Activated CD4-positive, alpha-beta T cell treated with anti-CD3 and anti-CD28 coated beads, Interleukin-2, amount 50 U/mL, for 1 hour (primary cell): ENCODE results near the gene GPAT2.
"Not testable (repeated sequence)": the region's sequence is repeated elsewhere in the genome, so short reads cannot be mapped to it uniquely, and the experiment has no call there.

Experiments used
- DNase-seq: peaks from one replicate; pipeline ENCODE4 v3.0.0-alpha.2; 2020

GPAT2 gene

GRCh38 chr2:96034792-96035191 lies at the start of gene GPAT2:
Gene GPAT2, minus strand, starts transcription at chr2:96034916. Its CDS starts 2,557 bp downstream, at chr2:96032359.
- DNase-seq = not testable (repeated sequence)

DNA sequence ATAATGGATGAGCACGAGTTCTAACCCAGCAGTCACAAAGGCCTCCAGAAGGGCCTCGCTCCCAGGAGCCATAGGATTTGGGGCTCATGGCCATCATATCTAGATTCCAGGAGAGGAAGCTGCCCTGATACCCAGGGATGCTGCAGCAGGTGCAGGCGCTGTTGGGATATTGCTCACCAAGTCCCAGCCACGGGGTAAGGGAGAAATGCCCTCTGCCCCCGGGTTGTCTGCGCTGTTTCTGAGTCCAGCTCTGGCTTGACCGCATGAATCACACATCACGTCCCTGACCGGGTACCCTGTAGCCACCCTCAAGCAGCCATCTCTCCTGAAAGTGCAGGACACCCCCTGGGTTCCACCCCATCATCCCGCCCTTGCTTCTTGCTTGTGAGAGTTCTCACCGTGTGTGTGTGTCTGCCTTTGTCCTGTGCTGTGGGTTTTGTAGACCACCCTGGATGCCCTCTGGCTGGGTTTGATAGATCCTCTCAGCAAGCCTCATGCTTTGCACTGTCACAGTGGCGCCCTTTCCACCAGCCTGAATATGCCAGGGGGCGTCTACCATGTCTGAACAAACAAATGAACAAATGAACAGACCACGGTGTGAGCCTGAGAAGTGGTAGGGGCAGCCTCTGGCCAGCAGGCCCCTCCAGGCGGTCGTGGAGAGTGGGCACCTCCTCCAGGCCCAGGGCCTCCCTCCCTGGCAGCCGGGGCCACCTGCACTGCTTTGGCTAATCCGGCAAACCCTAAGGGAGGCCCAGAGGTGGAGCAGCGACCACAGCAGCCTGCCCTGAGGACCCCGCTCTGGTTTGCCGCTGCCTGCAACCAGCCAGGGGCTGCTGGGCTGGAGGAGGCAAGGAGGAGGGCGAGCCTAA lies 49.5 kb upstream of the GPAT2 start:
- no peak for DNase-seq

DNA sequence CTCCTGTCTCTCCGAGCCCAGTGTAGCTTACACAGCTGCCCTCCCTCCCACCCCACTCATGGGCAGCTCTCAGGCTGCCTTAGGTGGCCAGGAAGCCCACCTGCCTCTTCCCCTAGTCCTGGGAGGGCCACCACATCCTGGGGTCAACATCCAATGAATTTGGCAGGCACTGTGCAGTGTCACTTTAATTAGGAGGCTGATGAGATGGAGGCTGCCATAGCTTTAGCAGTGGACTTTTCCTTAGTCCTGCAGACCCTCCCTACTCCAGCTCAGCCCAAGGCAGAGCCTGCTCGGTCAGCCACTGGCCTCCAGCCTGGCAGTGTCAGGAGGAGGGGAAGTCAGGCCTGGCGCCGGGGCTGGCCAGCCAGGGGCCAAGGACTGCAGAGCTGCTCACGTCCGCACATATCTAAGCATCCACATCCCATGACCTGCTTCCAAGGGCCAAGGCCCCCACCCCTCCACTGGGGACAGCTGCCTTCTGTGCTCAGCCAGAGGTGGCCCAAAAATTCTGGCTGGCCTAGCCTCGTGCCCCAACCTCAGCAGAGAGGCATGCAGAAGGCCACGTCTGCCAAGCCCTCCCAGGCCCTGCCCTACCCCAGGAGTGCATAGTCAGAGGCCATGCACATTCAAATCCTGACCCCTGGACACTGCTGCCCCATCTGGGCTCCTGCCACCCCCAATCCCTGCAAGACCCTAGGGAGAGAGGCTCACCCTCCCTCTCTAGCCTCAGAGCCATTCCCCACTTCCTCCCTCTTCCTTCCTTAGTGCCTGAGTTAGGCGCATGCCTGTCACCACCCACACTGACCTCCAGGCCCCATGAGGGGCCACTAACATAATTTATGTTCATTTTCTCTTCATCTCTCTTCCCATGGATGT lies 48.6 kb upstream of the GPAT2 start:
- no peak for DNase-seq

DNA sequence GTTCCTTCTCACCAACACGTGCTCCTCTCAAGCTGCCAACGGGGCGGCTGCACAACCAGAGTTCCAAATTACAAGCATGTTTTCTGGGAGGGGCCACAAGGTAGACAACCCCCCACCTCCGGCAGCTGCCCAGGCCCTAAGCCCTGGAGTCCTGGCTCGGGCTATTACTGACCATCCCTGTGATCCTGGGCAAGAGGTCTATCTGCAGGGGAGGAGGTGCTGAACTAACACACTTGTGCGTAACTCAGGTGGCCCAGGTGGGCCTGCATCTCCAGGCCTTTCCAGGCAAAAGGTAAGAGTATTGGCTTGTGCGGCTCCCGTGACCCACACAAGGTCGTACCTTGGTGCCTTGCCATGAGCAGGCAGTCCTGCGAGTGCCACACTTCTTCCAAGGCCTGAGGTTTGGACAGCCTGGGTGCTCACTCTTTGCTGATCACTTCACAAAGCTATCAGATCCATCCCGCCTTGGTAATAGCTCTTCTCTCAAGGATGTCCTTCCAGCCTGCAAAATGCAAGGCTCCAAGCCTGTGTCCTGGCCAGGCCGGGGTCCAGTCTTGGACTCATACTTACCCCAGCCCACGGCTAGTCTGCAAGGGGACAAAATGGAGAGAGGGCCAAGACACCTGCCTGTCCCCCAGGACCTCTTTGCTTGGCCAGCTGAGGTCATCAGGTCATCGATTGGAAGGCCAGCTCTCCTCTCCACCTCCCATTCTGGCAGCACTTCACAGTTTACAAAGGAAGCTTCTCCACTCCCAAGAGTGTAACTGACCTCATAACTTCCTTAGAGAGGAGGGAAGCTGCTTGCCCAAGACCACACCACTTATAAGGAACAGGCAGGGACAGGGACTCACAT lies 47.7 kb upstream of the GPAT2 start:
- no peak for DNase-seq

GRCh38 chr2:96081042-96081441 lies 46.3 kb upstream of the GPAT2 start:
- no peak for DNase-seq

DNA sequence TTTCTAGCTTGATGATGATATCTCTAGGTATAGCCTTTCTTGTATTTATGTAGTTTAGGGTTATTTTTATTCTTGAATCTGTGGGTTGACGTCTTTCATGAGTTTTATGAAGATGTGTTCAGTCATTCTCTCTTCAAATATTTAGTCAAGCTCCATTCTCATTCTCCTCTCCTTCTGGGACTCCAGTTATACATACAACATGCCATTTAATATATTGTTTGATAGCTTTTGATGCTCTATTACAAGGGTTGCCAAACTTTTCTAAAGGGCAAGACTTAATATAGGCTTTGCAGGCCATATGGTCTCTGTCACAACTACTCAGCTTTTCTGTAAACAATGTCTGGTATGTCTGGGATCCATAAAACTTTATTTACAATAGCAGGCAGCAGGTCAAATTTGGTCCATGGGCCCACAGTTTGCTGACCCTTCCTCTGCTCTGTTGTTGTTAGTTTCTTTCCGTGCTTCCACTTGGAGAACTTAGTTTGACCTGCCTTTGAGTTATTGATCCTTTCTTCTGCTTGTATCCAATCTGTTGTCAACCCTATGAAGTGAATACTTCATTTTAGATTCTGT lies 40.6 kb upstream of the GPAT2 start:
- no peak for DNase-seq

- DNase-seq = no peak
Observed at GRCh38 chr2:96074156-96074555, 39.4 kb upstream of the GPAT2 start.

- no peak for DNase-seq
Observed at GRCh38 chr2:96073170-96073775, 38.6 kb upstream of the GPAT2 start.

- no peak for DNase-seq
Observed at GRCh38 chr2:96072746-96073145, 38.0 kb upstream of the GPAT2 start.

DNA sequence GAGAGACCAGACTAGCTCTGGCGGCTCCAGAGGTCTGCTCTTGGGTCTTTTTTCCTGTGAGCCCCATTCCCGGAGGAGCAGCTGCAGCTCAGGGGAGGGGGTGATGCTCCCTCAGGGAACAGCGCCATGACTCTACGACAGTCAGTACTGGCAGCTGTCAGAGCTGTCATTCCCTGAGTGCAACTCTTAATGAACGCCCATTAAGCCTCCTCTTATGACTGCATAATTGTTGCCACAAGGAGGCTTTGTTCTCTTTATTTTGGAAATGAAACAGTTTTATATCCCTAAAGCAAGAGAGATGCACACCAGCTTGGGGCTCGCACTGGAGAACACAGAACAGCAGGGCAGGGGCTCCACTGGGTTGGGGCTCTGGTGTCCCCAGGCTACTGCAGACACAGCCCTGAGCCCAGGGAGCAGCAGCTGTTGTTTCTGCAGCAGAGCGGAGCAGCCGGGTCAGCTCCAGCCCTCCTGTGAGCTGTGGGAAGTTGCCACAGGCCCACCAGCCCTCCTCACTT lies 37.3 kb upstream of the GPAT2 start:
- DNase-seq = not testable (repeated sequence)

DNA sequence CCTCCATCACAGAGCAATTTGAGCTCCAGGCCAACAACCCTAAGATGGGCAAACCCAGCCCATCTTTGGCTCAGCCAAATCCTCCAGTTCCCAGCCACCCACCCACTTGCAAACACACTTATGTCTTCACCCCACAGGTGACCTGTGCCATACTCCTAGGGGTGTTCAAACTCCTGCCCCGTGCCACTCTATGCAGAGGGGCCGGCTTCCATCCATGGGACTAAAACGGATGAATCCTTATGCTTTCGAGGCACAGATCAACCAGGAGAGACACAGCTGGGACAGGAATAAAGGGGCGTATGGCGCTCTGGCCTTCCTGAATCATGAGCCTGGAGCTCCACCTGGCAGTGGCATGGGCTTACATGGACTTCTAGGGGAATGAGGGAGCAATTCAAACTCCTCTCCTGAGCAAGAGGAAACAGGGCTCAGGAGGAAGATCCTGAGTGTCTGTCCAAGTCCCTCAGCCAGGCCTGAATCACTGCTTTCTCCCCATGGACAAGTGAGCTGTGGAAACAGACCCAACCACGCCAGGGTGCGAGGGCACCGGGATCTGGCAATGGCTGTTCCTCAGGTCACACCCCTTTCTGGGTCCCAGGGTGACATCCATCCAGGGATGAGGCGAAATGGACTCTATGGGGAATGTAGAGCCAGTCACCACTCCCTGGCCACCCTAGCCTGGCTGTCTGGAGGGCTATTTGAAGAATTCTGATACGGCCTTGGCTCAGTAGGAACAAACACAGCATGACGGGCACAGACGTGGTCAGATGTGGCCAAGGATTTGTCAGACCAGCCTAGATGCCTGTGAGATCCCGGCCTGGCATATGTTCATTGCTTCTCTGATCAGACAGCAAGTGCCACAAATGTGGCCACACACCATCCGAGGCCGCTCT lies 36.6 kb upstream of the GPAT2 start:
- DNase-seq = not testable (repeated sequence)

- DNase-seq = not testable (repeated sequence)
Observed at GRCh38 chr2:96070351-96070750, 35.6 kb upstream of the GPAT2 start.

DNA sequence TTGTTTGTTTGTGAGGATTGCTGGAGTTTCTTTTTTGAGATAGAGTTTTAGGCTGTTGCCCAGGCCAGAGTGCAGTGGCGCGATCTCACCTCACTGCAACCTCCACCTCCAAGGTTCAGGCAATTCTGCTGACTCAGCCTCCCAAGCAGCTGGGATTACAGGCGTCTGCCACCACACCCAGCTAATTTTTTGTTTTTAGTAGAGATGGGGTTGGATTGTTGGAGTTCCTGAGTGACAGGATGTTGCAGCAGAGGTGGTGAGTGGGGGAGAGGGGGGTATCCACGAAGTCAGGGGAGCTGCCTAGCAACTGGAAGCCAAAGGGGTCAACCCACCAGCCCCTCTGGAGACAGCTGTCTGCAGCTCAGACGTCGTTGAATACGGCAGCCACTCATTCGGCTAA lies 35.2 kb upstream of the GPAT2 start:
- DNase-seq = not testable (repeated sequence)

DNA sequence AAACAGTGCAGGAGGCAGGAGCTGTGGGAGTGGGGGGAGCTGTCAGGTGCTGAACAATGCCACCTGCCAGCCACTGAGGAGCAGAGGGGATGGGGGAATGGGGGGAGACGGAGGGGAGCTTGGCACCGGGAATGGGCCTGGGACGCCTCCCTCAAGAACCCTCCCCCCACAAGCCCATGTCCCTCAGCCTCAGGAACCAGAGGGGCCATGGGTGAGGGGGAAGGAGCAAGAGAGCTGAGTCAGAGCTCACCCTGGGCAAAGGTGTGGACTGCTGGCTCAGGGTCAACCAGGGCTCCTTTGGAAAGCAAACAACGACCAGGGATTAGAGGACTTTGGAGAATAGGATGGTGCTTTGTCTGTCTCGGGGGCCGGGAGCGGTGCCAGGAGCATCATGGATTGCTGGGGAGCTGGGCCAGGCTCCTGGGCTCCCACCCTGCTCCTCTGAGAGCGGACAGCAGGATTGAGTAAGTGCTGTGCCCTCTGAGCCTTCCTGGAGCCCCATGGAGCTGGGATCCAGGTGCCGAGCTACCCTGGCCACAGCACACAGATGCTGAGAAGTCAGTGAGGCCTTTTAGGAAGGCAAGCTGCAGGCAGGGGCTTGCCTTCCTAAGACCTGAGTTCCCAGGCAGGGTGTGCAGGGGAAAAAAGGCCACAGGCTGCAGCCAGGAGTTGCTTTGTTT lies 33.3 kb upstream of the GPAT2 start:
- DNase-seq = not testable (repeated sequence)

DNA sequence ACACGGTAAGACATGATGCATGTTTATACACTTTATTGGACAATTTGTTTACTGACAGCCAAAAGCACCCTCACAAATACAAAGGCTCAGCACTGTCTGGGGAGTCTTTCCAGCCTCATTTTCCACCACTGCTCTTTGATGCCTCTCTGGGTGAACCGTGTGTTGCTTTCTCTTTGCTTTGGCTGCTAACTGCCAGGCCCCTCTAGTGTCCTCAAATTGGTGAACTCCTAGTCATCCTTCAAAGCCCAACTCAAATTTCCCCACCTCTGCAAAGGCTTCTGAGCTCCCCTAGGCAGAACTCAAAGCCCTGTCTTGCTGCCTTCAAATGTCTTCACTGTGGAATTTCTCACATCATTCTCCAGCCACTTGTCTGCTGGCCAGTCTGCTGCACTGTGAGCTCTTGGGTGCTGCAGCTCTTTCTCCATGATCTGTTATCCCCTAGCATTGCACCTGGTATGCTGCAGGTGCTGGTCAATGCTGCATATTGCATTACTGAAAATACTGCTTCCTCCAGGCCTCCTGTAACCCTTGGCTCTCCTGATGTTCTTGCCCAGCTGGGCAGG lies 32.5 kb upstream of the GPAT2 start:
- not testable (repeated sequence) for DNase-seq

- not testable (repeated sequence) for DNase-seq
Observed at GRCh38 chr2:96066511-96066910, 31.8 kb upstream of the GPAT2 start.

DNA sequence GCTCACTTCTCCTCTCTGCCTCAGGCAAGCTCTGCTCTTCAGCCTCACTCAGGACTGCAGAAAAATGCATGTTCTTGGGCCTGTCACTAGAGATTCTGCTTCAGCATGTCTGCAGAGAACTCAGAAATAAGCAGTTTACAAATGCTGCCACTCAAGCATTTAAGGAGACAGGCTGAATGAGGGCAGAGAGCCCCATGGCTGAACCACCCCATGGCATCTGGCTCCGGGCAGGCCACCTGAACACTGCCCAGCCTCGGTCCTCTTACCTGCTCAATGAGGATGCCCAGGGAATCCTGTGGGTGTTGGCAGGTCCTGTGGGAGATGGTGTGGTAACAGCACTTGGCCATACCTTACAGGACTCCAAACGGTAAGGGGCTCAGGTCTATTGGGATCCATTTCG lies 31.2 kb upstream of the GPAT2 start:
- not testable (repeated sequence) for DNase-seq

GRCh38 chr2:96065381-96065930 lies 30.7 kb upstream of the GPAT2 start:
- DNase-seq = no peak

DNA sequence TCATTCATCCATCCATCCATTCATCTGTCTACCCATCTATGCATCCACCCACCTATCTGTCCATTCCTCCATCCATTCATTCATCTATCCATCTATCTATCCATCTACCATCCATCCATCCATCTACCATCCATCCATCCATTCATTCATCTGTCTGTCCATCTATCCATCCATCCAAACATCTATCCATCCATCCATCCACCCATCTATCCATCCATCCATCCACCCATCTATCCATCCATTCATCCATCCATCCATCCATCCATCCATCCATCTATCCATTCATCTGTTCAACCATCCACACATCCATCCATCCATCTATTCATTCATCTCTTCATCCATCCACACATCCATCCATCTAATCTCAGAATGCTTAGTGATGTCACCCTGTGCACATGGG lies 30.0 kb upstream of the GPAT2 start:
- DNase-seq = not testable (repeated sequence)
